ENCODE measurements around the gene PRRC2A.

Gene PRRC2A

GRCh38 chr6:31652925-31653724 is 32.6 kb downstream of the PRRC2A start:
- peak; percentile 90 for DNase-seq (ENCODE audit: low spot score)

DNA sequence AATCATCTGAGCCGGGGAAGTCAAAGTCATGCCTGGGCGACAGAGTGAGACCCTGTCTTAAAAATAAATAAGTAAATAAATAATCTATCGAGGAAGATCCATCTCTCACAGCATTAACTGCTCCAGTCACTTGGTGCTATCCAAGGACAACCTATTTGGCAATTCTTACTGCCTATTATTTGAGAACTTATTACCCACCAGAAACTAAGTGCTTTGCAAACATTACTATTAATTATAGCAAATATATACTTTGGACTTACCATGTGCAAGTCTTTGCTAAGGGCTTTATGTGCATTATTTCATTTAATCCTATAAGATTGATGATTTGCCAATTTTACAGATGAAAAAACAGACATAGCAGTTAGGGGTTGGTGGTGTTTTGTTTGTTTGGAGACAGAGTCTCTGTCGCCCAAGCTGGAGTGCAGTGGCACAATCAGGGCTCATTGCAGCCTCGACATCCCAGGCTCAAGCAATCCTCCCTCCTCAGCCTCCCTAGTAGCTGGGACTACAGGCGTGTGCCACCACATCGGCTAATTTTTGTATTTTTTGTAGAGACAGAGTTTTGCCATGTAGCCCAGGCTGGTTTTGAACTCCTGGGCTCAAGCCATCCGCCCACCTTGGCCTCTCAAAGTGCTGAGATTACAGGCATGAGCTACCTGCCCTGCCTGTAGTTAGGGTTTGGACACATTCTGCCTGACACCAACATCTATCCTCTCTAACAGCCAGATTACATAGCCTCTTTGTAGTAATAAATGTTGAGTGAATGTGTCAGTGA is 34.2 kb downstream of the PRRC2A start:
- DNase-seq (ENCODE audit: low spot score) = no peak

- DNase-seq (ENCODE audit: low spot score) = no peak
Observed at GRCh38 chr6:31655349-31656237, 35.1 kb downstream of the PRRC2A start, which contains the start of gene APOM. Gene APOM (plus strand): TSS chr6:31655894. CDS start chr6:31655967, 73 bp downstream.

DNA sequence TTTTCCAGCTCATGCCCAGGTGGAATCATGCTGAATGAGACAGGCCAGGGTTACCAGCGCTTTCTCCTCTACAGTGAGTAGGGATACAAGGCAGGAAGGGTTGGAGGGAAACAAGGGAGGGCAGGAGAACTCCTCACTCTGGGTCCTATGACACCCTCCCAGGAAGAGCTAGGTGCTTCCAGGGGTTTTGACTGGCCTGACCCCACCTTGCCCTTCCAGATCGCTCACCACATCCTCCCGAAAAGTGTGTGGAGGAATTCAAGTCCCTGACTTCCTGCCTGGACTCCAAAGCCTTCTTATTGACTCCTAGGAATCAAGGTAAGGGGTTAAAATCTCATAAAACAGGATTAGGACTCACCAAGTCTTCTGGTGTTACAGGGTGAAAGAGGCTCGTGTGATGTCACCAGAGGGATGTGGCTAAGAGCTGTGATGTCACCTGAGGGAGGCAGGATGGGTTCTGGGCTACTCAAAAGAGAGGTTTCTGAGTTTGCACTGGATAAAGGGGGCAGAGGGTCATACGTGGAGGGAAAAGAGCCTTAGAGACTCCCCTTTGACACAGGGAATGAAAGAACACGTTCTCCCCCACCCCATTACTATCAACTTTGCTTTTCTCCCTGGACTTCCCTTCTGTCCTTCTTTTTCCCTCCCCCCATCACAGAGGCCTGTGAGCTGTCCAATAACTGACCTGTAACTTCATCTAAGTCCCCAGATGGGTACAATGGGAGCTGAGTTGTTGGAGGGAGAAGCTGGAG is 37.1 kb downstream of the PRRC2A start:
- DNase-seq (ENCODE audit: low spot score) = no peak

- no peak for DNase-seq (ENCODE audit: low spot score)
Observed at GRCh38 chr6:31658158-31658688, 37.7 kb downstream of the PRRC2A start.

GRCh38 chr6:31658983-31659648 is 38.6 kb downstream of the PRRC2A start:
- DNase-seq (ENCODE audit: low spot score) = no peak

GRCh38 chr6:31659649-31660380 is 39.3 kb downstream of the PRRC2A start:
- DNase-seq (ENCODE audit: low spot score) = peak; percentile 43

GRCh38 chr6:31660381-31661261 is 40.1 kb downstream of the PRRC2A start, which contains the start of gene C6orf47:
Gene C6orf47 (minus strand): TSS chr6:31660778. CDS start chr6:31659947, 831 bp downstream.
- peak; percentile 88 for DNase-seq (ENCODE audit: low spot score)

DNA sequence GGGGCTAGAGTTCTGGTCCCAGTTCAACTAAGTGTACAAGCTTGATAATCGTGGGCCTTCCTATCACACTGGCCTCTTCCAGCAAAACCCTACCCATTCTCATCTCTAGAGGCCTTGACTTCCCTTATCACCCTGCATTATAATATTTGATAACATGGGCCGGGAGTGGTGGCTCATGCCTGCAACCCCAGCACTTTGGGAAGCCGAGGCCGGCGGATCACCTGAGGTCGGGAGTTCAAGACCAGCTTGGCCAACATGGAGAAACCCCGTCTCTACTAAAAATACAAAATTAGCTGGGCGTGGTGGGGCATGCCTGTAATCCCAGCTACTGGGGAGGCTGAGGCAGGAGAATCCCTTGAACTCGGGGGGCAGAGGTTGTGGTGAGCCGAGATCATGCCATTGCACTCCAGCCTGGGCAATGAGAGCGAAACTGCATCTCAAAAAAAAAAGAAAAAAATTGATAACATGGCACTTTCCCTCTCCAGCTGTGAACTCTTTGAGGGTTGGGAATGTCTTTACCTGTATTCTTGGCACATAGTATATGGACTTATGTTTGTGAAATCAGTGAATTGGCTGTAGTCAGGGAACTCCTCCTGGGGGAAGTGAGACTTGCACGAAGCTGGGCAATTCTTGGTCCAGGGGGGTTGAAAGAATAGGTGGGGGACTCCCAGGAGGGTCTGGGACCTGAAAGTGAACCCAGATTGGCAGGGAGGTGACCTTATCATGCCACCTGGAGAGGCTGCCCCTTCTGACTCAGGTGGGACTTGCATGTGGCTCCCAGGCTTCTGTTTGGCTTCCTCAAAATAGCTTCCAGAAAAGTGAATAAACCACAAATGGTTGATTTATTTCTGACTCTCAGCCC is 41.0 kb downstream of the PRRC2A start:
- DNase-seq (ENCODE audit: low spot score) = no peak

GRCh38 chr6:31662124-31662723 is 41.7 kb downstream of the PRRC2A start:
- DNase-seq (ENCODE audit: low spot score) = no peak

DNA sequence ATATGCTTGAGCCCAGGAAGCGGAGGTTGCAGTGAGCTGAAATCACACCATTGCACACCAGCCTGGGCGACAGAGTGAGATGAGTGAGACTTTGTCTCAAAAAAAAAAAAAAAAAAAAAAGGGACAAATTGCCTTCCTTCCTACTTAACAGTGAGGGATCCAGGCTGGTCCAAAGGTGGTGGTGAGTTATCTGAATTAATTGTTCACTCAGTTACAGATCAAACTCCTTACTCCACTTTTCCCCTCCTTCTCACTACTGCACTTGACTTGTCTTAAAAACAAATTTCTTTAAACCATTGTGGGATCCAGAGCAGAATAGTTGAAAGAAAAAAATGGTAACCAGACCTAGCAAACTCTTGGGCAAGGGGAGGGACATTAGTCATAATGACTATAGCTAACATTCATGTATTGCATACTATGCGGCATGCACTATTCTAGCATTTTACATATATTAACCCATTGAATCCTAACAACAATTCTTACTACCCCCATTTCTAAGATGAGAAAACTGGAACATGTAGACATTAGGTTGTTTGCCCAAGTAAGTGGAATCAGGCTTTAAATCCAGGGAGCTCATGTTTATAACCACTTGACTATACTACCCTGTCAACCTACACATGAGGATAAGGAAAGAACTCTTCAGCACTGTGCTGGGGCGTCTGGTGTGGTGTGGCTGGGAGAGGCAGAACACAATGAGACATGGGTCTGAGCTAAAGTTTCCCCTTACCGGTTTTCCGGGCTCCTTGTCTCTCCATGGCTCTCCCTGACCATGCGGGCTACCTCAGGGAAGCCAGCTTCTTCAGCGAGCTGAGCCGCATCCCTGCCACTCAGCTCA is 42.8 kb downstream of the PRRC2A start:
- DNase-seq (ENCODE audit: low spot score) = no peak

DNA sequence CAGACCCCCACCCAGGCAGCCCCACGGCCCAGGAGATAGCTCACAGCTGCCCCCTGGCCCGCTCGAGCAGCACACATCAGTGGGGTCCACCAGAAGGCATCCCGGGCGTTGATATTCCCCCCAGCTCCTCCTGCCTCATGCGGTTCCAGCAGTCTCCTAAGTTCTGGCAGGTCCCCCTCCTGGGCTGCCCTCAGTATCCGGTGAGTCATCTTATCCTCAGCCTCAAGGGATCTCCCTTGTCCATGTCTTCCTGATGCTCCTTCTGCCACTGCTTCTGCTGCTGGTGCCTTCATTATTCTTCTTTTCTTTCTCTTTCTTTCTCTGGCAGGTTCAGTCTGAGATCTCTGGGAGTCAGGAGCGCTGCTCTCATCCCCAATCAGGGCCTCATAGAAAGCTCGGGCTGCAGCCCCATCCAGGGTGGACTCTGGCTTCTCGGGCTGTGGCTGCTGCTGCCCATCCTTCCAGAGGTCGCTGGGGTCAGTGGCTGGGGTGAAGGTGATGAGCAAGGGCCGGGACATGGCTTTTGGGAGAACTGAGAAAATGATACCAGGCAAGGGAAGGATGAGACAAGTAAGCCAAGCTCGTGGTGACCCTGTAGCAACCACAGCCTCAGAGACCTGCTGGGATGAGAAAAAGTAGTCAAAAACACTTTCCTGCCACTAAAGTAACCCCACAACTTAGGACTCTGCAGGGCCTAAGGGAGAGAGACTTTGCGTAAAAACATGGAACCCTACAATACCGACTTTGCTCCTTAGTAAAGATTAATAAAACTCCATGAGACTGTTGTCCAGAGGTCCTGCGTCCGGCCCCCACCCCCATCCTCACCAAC is 43.7 kb downstream of the PRRC2A start:
- no peak for DNase-seq (ENCODE audit: low spot score)

GRCh38 chr6:31664790-31665500 is 44.4 kb downstream of the PRRC2A start, which contains the start of gene GPANK1:
Gene GPANK1 (minus strand): TSS chr6:31664997. CDS start chr6:31664478, 519 bp downstream.
- peak; percentile 78 for DNase-seq (ENCODE audit: low spot score)

- DNase-seq (ENCODE audit: low spot score) = peak; percentile 97
Observed at GRCh38 chr6:31665501-31666336, 45.2 kb downstream of the PRRC2A start, which contains the start of gene CSNK2B. Gene CSNK2B (plus strand): TSS chr6:31666080. CDS start chr6:31666832, 752 bp downstream.
